ENCODE results near the gene AFF2. TPM values are rescaled to one million over a fixed set of nuclear protein-coding genes. Genes with fewer than 3 reads are reported as not detected.
A peak's percentile ranks its signal among the peaks of the same experiment; 100 is the strongest.

Gene AFF2
- 1 to 10 TPM; 1.7 to 2.0 TPM for total RNA-seq

DNA sequence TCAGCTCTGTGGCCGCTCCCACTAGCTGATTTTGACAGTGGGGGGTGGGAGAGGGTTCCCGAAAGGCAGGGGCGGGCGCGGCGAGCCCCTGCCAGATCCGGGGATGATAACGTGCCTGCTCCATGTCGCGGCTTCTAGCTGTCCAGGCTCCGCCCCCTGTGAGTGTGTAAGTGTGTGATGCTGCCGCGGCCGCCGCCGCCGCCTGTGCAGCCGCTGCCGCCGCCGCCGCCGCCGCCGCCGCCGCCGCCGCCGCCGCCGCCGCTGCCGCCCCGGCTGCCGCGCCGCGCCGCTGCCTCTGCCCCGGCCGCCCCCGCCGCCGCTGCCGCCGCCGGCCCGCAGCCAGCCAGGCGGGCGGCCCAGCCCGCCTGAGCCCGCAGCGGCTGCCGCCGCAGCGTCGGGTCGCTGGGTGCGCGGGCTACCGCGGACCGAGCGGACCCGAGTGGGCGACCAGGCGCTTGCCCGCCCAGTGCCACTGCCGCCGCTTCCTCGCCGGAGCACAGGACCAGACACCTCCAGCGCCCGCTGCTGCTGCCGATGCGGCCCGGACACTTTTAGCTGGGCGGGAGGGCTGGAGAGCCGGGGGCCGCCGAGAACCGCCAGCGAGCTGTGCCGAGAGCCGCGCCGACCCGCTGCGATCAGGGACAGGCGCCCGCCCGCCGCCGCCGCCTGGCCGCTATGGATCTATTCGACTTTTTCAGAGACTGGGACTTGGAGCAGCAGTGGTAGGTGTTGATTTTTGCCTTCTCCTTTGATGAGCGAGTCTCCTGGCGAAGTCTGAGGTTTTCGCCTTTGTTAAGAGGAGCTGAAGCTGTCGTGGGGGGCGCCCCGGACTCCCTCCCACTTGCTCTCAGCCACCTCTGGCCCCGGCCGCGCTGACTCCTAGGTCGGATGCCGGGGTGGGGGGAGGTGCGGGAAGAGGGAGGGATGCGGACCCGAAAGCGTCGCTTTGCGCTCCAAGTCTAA is at the start of gene AFF2:
AFF2 (plus strand) TSS at position 195 of the 963 bp plus-strand sequence; CDS start at position 676, 481 bp downstream.
- Mint-ChIP-seq H3K27ac (no peak within 1 kb of the TSS), H3K27me3 (ENCODE audit: low read depth) (peaks cover 2% of the 10 kb centered on the region), H3K4me3 (peak within 1 kb of the TSS; percentile 77), H3K4me1 (ENCODE audit: low read depth) (peaks cover 16% of the 10 kb centered on the region), H3K9me3 (no peaks in the 10 kb centered on the region), H3K36me3 (ENCODE audit: low read depth) (no peaks in the 10 kb centered on the region)
- peak; percentile 51 for DNase-seq
- intact Hi-C loops (cut with micrococcal nuclease), result loop anchor here (1.0 to 5.0 kb wide), 2 partner anchors 102 to 119 kb away; no protein-coding TSS in a partner anchor
- CTCF ChIA-PET, result no interaction called here

DNA sequence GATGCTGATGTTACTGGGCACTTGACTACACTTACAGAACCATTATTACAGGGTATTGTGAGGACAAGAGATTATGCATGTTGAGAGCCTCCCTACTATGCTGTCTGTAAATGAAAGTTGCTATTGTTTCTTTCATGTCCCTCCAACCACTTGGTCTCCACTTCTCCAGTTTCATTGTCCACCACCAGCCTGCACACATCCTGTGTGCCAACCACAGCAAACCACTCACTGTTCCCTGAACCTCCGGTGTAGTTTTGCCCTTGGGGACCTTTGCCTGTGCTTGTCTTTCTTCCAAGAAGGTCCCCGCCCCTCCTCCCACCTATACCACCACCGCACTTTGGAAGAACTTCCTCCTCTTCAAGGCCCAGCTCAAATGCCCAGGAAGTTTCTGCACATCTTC is 43.1 kb upstream of the AFF2 start:
- no peak for DNase-seq
- Mint-ChIP-seq H3K4me1 (ENCODE audit: low read depth) (peaks cover 1% of the 10 kb centered on the region), H3K27ac (no peak overlapping the region), H3K27me3 (ENCODE audit: low read depth) (no peaks in the 10 kb centered on the region), H3K9me3 (no peaks in the 10 kb centered on the region), H3K36me3 (ENCODE audit: low read depth) (no peaks in the 10 kb centered on the region), H3K4me3 (no peak overlapping the region)
- intact Hi-C loops (cut with micrococcal nuclease), result no loop called here
- CTCF ChIA-PET, result no interaction called here

DNA sequence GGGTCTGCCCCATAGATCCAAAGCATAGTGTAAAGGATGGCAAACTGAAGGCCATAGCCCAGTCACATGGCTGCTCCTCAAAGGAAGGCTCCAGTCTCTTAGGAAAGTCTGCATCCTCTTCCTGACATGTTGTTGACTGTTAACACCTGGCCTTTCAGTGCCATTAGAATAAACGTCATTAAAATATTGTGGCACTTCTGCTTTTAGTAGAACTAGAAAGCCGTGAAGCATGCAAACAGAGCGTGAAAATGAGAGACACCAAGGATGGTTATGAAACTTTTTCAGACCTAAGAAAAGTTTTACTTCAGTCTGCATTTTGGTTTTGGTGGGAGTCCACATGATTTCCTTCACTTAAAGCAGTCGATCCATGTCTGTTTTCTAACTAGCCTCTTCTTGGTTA is 41.1 kb upstream of the AFF2 start:
- CTCF ChIA-PET, result no interaction called here
- no peak for DNase-seq
- intact Hi-C loops (cut with micrococcal nuclease), result no loop called here
- H3K27me3 Mint-ChIP-seq (ENCODE audit: low read depth), result no peaks in the 10 kb centered on the region
- no peaks in the 10 kb centered on the region for H3K36me3 Mint-ChIP-seq (ENCODE audit: low read depth)
- H3K4me3 Mint-ChIP-seq, result no peak overlapping the region
- H3K9me3 Mint-ChIP-seq, result no peaks in the 10 kb centered on the region
- H3K27ac Mint-ChIP-seq, result no peak overlapping the region
- H3K4me1 Mint-ChIP-seq (ENCODE audit: low read depth), result peaks cover 1% of the 10 kb centered on the region

DNA sequence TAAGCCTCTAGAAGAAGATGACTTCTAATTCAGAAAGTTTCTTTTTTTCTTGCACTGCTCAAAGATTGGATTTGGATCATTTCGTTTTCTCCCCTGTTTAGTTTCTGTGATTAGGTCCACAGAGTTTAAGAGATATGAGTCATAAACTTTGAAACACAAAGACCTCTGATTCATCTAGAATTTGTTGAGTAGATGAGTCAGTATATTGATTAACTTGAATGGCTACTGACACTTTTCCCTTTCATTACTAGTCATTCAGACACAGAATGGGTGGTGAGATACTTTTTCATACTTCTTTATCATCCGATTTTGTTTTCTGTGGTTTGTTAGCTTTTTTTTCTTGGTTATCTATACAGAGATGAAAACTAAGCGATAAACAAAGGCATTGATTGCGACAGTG is 34.1 kb upstream of the AFF2 start:
- Mint-ChIP-seq H3K4me1 (ENCODE audit: low read depth) (peaks cover 14% of the 10 kb centered on the region), H3K4me3 (no peak overlapping the region), H3K9me3 (no peaks in the 10 kb centered on the region), H3K27me3 (ENCODE audit: low read depth) (no peaks in the 10 kb centered on the region), H3K36me3 (ENCODE audit: low read depth) (no peaks in the 10 kb centered on the region), H3K27ac (no peak overlapping the region)
- DNase-seq, result no peak
- CTCF ChIA-PET, result no interaction called here
- intact Hi-C loops (cut with micrococcal nuclease), result loop anchor here (1.0 to 5.0 kb wide), 3 partner anchors 44 to 144 kb away; no protein-coding TSS in a partner anchor

DNA sequence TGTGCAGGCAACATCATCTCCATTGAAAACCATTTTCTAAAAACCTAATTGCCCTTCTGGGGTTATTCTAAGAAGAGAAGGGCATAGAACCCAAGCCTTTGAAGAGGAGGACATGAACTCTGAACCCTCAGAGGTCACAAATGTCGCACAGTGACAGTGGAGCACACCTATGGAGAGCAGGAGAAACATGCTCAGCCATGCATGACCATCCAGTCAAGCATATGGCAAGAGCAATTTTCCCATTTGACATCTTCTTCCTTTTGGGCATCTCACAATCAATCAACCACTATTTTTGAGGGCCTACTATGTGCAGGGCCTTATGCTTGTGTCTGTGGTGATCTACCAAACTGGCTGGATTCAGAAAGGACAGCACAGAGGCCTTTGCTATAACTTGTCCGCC is 30.1 kb upstream of the AFF2 start:
- Mint-ChIP-seq H3K27me3 (ENCODE audit: low read depth) (no peaks in the 10 kb centered on the region), H3K27ac (no peak overlapping the region), H3K36me3 (ENCODE audit: low read depth) (no peaks in the 10 kb centered on the region), H3K9me3 (no peaks in the 10 kb centered on the region), H3K4me1 (ENCODE audit: low read depth) (peaks cover 14% of the 10 kb centered on the region), H3K4me3 (no peak overlapping the region)
- intact Hi-C loops (cut with micrococcal nuclease), result no loop called here
- DNase-seq, result no peak
- CTCF ChIA-PET, result interaction anchor here (0.8 kb wide), 1 partner anchor 131 kb away, joined by 3 read pairs; no protein-coding TSS in a partner anchor

DNA sequence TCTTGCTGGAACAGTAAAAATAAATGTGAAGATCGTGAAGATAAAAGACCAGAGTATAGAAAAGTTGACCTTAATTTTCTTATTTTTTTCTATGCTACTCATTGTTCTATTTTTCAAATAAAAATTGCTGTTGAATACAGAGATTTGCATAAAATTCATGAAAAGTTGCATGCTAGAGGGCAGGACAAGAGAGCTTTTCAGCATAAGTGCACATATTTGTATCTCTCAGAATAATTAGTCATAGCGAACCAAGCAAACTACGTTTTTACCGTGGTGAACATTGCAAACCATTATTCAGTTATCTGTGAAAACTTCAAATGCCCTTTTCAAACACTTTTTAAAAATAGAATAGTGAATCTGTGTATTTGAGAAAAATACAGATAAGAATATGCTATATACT is 26.4 kb upstream of the AFF2 start:
- intact Hi-C loops (cut with micrococcal nuclease), result no loop called here
- Mint-ChIP-seq H3K4me1 (ENCODE audit: low read depth) (peaks cover 8% of the 10 kb centered on the region), H3K27ac (no peak overlapping the region), H3K4me3 (no peak overlapping the region), H3K36me3 (ENCODE audit: low read depth) (no peaks in the 10 kb centered on the region), H3K27me3 (ENCODE audit: low read depth) (no peaks in the 10 kb centered on the region), H3K9me3 (no peaks in the 10 kb centered on the region)
- DNase-seq, result no peak
- CTCF ChIA-PET, result interaction anchor here (0.7 kb wide), 1 partner anchor 327 kb away, joined by 3 read pairs; no protein-coding TSS in a partner anchor

DNA sequence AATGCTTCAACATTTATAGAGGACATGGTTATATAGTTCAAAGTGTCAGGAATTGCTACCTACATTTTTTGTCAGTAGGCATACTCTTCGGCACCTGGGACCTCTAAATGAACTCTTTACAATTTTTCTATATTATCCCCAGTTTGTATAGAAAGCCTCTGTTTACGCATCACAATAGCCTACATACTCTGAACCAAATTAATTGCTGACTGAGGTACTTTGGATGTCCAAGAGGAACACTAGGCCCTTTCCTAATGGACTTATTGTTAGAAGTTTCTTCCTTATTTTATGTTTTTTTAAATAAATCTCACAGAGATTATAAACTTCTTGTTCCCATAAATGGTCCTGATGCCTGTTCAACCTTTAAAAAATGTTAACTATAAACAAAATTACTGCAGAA is 8.4 kb upstream of the AFF2 start:
- CTCF ChIA-PET, result no interaction called here
- no peak overlapping the region for H3K4me3 Mint-ChIP-seq

DNA sequence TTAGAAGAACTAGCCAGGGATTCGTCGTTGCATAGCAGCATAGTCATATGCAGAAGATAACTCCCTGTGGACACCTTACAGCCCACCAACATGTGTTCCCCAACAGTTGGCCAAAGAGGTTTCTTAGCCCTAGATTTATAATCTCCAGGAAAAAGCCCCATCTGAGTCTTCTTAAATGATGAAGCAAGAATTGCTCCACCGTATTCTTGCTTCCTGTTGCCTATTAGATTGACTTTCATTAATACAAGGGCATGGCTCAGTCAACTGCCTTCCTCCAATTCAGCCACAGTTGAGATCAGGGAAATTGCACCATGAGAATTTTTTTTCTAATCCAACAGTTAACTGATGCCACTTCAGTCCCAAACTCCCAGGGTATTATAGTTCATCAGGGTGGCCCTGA is 5.2 kb upstream of the AFF2 start:
- Mint-ChIP-seq H3K9me3 (no peaks in the 10 kb centered on the region), H3K36me3 (ENCODE audit: low read depth) (no peaks in the 10 kb centered on the region), H3K4me1 (ENCODE audit: low read depth) (peaks cover 25% of the 10 kb centered on the region), H3K27ac (no peak overlapping the region), H3K4me3 (no peak overlapping the region), H3K27me3 (ENCODE audit: low read depth) (peaks cover 2% of the 10 kb centered on the region)
- no peak for DNase-seq
- intact Hi-C loops (cut with micrococcal nuclease), result loop anchor here (10.0 kb wide), 1 partner anchor 580 kb away; the partner anchor contains the start of gene FMR1
- CTCF ChIA-PET, result no interaction called here

More for the DNA sequence above, 8.4 kb upstream of the AFF2 start:
- Mint-ChIP-seq H3K27me3 (ENCODE audit: low read depth) (no peaks in the 10 kb centered on the region), H3K4me1 (ENCODE audit: low read depth) (peaks cover 9% of the 10 kb centered on the region), H3K36me3 (ENCODE audit: low read depth) (no peaks in the 10 kb centered on the region), H3K27ac (no peak overlapping the region), H3K9me3 (no peaks in the 10 kb centered on the region)
- intact Hi-C loops (cut with micrococcal nuclease), result loop anchor here (10.0 kb wide), 1 partner anchor 577 kb away; the partner anchor contains the start of gene FMR1
- no peak for DNase-seq

DNA sequence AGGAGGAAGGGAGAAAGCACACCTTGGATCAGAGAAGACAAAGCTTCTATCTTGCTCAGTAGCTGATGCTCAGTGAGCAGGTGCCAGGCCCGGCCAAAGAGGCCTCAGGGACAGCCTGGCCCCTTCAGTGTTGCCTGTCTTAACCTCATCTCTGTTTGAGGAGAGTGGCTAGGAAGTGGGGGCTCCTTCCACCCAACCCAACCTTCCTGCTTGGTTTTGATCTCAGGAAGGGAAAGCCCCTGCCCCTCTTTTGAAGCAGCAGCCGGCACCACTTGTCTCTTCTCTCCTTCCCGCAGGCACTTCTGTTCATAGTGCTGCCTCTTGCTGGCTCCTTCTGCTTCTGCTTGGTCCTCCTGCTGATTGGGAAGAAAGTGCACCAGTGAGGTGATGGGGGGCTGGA is 2.4 kb upstream of the AFF2 start:
- no peaks in the 10 kb centered on the region for H3K36me3 Mint-ChIP-seq (ENCODE audit: low read depth)
- H3K4me1 Mint-ChIP-seq (ENCODE audit: low read depth), result peaks cover 16% of the 10 kb centered on the region
- H3K9me3 Mint-ChIP-seq, result no peaks in the 10 kb centered on the region
- intact Hi-C loops (cut with micrococcal nuclease), result loop anchor here (10.0 kb wide), 1 partner anchor 583 kb away; the partner anchor contains the start of gene FMR1
- CTCF ChIA-PET, result interaction anchor here (0.6 kb wide), 1 partner anchor 116 kb away, joined by 3 read pairs; no protein-coding TSS in a partner anchor
- no peak overlapping the region for H3K27ac Mint-ChIP-seq
- peak; percentile 12 for DNase-seq
- no peak overlapping the region for H3K4me3 Mint-ChIP-seq
- peaks cover 2% of the 10 kb centered on the region for H3K27me3 Mint-ChIP-seq (ENCODE audit: low read depth)

DNA sequence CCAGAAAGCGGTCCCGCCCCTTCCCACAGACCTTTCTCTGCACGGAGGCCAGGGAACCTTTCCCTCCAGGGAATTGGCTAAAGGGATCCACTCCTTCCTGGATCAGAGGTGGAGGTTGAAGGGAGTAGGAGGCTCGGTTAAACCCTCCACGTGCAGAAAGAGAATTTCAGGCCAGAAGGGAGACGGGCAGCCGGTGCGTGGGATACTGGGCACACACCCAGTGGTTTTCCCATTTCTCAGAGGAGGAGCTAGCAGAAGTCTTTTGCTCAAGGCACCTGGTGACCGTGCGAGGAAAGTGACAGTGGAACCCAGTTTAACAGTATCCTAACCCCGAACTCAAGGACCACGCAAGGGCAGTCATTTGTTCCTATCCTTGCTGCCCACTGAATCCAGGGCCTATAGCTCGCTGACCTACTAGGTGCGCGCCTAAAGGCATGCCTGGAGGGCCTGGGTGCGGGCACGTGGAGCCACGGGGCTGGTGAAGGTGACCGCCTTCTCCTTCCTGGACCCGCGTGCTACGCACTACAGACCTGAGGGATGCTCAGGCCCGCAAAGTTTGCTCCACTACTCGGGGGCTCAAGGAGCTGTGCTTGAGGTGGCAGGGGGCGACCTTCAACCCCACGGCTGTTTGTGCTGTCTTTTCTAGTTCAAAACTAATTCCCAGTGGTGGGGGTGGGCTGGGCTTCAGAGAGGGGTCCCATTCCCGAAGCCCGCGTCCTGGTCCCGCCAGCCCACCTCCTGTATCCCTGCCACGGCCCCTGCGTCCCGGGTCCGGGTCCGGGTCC is 587 bp upstream of the AFF2 start:
- Mint-ChIP-seq H3K9me3 (no peaks in the 10 kb centered on the region), H3K4me3 (peak overlapping the region; percentile 15), H3K27ac (no peak overlapping the region), H3K27me3 (ENCODE audit: low read depth) (peaks cover 2% of the 10 kb centered on the region), H3K4me1 (ENCODE audit: low read depth) (peaks cover 16% of the 10 kb centered on the region), H3K36me3 (ENCODE audit: low read depth) (no peaks in the 10 kb centered on the region)
- CTCF ChIA-PET, result no interaction called here
- intact Hi-C loops (cut with micrococcal nuclease), result loop anchor here (5.0 to 10.0 kb wide), 2 partner anchors 102 to 585 kb away; partner anchors contain the start of gene FMR1
- DNase-seq, result no peak

DNA sequence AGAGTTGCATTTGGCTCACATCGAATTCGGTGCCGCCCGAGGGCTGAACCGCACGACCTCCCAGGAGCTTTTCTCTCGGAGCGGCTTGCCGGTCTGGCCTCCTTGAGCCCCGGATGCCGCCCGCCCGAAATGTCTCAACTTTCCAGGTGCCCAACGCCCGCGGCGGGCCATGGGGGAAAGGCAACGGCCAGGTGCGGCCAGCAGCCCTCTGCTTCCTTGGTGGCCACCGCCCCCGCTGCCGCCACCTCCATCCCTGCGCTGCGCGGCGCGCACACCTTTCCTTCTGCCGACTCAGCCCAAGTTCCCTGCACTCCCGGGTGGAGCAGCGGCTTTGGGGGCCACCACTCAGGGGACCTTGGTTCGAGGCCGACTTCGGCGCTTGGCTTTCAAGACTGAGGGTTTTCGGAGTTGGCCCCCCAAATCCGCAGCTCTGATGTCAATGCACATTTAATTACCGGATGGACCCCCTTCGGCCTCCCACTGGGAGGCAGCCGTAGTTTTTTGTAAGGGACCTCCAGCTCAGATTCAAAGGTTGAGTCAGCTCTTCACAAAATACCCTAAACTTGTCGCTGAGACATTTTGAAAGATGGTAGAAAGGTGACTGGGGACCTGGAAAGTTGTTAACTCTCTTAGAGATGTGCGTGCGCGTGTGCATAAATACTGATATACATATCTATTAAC is 1.1 kb downstream of the AFF2 start:
- Mint-ChIP-seq H3K9me3 (no peaks in the 10 kb centered on the region), H3K4me1 (ENCODE audit: low read depth) (peaks cover 16% of the 10 kb centered on the region), H3K36me3 (ENCODE audit: low read depth) (no peaks in the 10 kb centered on the region), H3K4me3 (peak overlapping the region; percentile 77), H3K27me3 (ENCODE audit: low read depth) (peaks cover 2% of the 10 kb centered on the region), H3K27ac (no peak overlapping the region)
- CTCF ChIA-PET, result no interaction called here
- intact Hi-C loops (cut with micrococcal nuclease), result loop anchor here (1.0 to 5.0 kb wide), 2 partner anchors 101 to 120 kb away; no protein-coding TSS in a partner anchor
- peak; percentile 8 for DNase-seq

DNA sequence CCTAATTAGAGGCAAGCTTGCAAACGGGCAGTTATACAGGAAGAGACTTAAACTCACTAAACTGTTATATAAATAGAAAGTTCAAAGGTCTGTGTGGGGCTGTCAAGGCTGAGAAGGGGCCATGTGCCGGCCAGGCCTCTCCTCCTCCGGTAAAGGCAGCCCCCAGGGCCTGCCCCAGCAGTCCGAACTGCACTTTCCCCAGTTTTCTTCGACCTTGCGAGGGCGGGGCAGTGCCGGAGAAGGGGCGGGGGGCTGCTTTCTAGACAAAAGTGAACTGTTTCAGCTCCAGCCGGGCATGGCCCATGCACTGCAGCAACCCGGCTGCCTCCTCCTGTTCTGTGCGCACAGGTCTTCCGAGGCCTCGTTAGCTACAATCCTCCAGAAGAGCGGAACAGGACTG is 4.1 kb downstream of the AFF2 start:
- no peaks in the 10 kb centered on the region for H3K4me1 Mint-ChIP-seq (ENCODE audit: low read depth)
- no peak overlapping the region for H3K4me3 Mint-ChIP-seq
- peaks cover under 1% of the 10 kb centered on the region for H3K27me3 Mint-ChIP-seq (ENCODE audit: low read depth)
- no peaks in the 10 kb centered on the region for H3K9me3 Mint-ChIP-seq
- intact Hi-C loops (cut with micrococcal nuclease), result loop anchor here (5.0 kb wide), 1 partner anchor 98 kb away; no protein-coding TSS in a partner anchor
- H3K27ac Mint-ChIP-seq, result no peak overlapping the region
- DNase-seq, result no peak
- CTCF ChIA-PET, result no interaction called here
- no peaks in the 10 kb centered on the region for H3K36me3 Mint-ChIP-seq (ENCODE audit: low read depth)

Measured in activated naive CD4-positive, alpha-beta T cell treated with anti-CD3 and anti-CD28 coated beads for 36 hours (primary cell).